NCI-H748 treated with DMSO at 0.1 percent for 48 hours (cell line): ENCODE measurements around the gene KIRREL3.

Source experiments
- DNase-seq: peaks from one replicate; lab custom pipeline; 2025; lab: John Stamatoyannopoulos, UW

The KIRREL3 gene

GRCh38 chr11:126630893-126631798, 369.4 kb downstream of the KIRREL3 start:
- no peak for DNase-seq

DNA sequence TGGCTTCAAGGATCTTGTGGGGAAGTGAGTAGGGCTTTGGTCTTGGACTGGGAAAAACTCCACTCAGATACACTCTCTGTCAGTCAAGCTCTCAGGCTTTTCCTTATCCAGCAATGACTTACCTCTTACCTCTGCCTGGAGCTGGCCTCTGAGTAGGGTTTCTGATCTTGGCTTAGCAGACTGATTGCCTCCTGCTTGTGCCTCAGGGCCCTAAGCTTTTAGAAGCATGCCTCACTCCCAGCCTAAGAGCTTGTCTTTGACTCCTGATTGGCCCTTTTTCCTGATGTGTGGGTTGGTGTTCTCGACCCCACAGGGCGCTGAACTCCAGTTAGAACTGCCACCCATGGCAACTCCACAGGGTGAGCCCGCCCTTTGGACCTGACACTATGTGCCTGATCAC, 370.1 kb downstream of the KIRREL3 start:
- DNase-seq, result no peak

GRCh38 chr11:126628790-126629621, 371.6 kb downstream of the KIRREL3 start:
- no peak for DNase-seq

DNA sequence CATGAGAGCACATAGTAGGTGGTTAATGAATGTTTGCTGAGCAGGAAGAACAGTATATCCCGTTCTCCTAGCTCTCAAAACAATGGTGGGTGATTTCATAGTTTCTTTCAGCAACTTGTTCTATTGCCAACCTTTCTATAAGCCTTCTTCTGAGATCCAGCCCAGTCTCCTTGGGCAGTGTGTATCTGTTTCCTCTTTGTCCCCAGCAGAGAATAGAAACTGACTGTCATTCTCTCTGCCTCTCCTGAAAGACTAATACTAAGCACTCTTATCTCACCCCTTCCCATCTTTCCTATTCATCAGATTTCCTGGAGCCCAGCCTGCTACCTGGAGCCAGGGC, 372.1 kb downstream of the KIRREL3 start:
- no peak for DNase-seq

GRCh38 chr11:126627421-126627820, 373.1 kb downstream of the KIRREL3 start:
- no peak for DNase-seq

GRCh38 chr11:126624506-126624905, 376.1 kb downstream of the KIRREL3 start:
- no peak for DNase-seq

- DNase-seq, result no peak
These were observed 381.1 kb downstream of the KIRREL3 start for GRCh38 chr11:126619516-126619915.

DNA sequence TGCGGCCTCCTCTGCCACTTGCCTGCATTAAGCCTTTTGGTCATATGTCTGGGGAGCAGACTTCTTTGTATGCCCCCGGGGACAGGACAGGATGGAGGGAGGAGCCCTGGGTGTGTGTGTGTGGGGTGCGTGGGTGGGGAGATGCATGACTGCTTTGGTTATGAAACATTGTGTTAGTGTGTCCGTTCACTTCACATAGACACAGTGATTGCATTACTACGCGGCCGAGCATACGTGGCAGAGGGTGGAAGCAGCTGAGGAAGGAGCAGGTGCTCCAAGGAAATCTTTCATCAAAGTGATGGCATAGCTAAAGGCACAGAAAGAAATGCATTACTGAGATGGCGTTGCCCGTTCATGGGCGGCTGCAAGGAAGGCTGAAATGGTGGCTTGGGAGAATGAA, 384.7 kb downstream of the KIRREL3 start:
- DNase-seq, result no peak

- DNase-seq, result no peak
These were observed 387.3 kb downstream of the KIRREL3 start for GRCh38 chr11:126613272-126613671.

GRCh38 chr11:126612671-126613070, 387.9 kb downstream of the KIRREL3 start:
- no peak for DNase-seq

GRCh38 chr11:126611438-126611837, 389.1 kb downstream of the KIRREL3 start:
- no peak for DNase-seq

DNA sequence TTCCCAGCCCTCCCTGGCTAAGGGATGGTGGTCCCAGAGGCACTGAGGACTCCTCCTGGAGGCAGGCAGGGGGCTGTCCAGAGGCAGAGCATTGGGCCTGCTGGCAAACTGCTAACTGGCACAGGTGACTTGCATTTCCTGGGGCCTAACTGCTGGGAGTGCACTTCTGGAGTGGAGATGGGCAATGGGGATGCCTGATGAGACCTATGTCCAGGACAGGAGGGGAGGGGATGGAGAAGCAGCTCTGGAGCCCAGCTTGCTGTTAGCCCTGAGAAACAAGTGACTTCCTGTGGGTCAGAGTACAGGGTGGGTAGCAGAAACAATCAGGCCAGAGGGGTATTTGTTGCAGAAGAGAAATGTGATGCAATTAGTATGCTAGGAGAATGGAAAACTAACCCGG, 391.9 kb downstream of the KIRREL3 start:
- no peak for DNase-seq

GRCh38 chr11:126607776-126608541, 392.6 kb downstream of the KIRREL3 start:
- peak; percentile 30 for DNase-seq

DNA sequence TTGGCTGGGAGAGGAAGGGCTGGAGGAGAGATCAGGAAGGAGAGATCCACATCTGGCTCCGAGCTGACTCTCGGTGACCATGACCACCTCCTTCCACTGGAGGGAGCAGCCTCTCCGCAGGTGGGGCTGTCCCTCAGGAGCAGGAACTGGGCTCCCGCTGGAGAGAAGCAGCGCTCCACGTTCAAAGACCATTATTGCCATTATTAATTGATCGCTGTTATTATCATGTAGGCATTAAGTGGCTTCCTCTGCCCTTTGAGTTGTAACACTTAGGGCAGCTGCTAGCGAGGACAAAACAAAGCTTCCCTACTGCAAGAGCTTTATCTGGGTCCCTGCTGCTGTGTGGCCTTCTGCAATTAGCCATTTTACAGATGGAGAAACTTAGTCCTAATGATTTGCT, 393.2 kb downstream of the KIRREL3 start:
- peak; percentile 26 for DNase-seq

GRCh38 chr11:126606484-126606883, 394.1 kb downstream of the KIRREL3 start:
- no peak for DNase-seq

GRCh38 chr11:126604461-126604860, 396.1 kb downstream of the KIRREL3 start:
- DNase-seq, result no peak

DNA sequence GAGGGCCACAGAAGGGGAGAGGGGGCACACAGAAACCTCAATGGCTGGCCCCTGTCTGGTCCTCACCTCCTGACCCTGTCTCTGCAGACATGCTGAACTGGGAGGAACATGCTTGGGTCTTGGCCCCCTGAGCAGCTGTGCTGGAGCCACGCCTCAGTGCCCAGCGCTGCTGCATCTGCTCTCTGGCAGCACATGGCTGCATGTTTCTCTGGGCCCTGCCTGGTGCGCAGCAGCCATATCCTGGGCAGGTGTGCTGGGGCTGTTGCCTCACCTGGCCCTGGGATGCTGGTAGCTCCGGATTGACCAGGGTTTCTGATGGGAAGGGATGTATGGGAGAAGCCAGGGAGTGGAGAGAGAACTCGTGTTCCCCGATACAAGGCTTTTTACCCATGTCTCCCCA, 397.1 kb downstream of the KIRREL3 start:
- DNase-seq, result no peak

GRCh38 chr11:126602993-126603392, 397.6 kb downstream of the KIRREL3 start:
- DNase-seq, result no peak

- DNase-seq, result no peak
These were observed 398.1 kb downstream of the KIRREL3 start for GRCh38 chr11:126602349-126602940.

- DNase-seq, result peak; percentile 65
These were observed 398.9 kb downstream of the KIRREL3 start for GRCh38 chr11:126601550-126602215.

DNA sequence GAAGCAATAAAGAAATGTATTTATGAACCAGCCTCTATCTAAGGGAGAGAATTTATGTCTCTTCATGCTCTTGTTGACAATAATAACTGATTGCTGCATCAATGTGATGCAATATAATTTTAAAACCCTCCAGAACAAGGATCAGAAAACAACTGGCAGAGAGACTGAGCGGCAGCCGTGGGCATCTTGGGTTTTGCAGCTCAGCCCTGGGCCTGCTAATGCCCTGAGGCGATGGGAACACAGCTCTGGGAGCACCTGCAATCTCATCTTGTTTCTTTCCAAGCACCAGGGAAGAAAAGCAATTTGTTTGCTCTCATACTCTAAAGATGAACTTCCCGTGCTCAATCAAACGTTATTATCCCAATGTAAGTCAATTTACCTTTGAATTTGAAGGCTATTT, 399.4 kb downstream of the KIRREL3 start:
- peak; percentile 46 for DNase-seq
